Measurements from ENCODE around the gene PTTG1.

PTTG1 gene

GRCh38 chr5:160421625-160422258 lies at the start of gene PTTG1:
TSS of gene PTTG1 (plus strand) at chr5:160421855. CDS start at chr5:160422313, 458 bp downstream.
- peak within 1 kb of the TSS; percentile 92 for H3K4me3 Mint-ChIP-seq
- no peaks in the 10 kb centered on the region for H3K27me3 Mint-ChIP-seq (ENCODE audit: low read depth)
- H3K9me3 Mint-ChIP-seq = no peaks in the 10 kb centered on the region
- peak within 1 kb of the TSS; percentile 93 for H3K27ac Mint-ChIP-seq
- peaks cover 66% of the 10 kb centered on the region for H3K4me1 Mint-ChIP-seq (ENCODE audit: low read depth)
- peaks cover 21% of the 10 kb centered on the region for H3K36me3 Mint-ChIP-seq (ENCODE audit: low read depth)

GRCh38 chr5:160375166-160375565 lies 46.5 kb upstream of the PTTG1 start:
- H3K27ac Mint-ChIP-seq = no peak overlapping the region
- H3K4me3 Mint-ChIP-seq = no peak overlapping the region
- H3K4me1 Mint-ChIP-seq (ENCODE audit: low read depth) = no peaks in the 10 kb centered on the region
- H3K9me3 Mint-ChIP-seq = no peaks in the 10 kb centered on the region
- peaks cover 69% of the 10 kb centered on the region for H3K27me3 Mint-ChIP-seq (ENCODE audit: low read depth)
- H3K36me3 Mint-ChIP-seq (ENCODE audit: low read depth) = no peaks in the 10 kb centered on the region

GRCh38 chr5:160375701-160376100 lies 46.0 kb upstream of the PTTG1 start:
- Mint-ChIP-seq H3K4me3 (no peak overlapping the region), H3K27ac (no peak overlapping the region), H3K4me1 (ENCODE audit: low read depth) (no peaks in the 10 kb centered on the region), H3K9me3 (no peaks in the 10 kb centered on the region), H3K36me3 (ENCODE audit: low read depth) (no peaks in the 10 kb centered on the region), H3K27me3 (ENCODE audit: low read depth) (peaks cover 66% of the 10 kb centered on the region)

- no peaks in the 10 kb centered on the region for H3K4me1 Mint-ChIP-seq (ENCODE audit: low read depth)
- no peak overlapping the region for H3K4me3 Mint-ChIP-seq
- H3K36me3 Mint-ChIP-seq (ENCODE audit: low read depth) = no peaks in the 10 kb centered on the region
- peaks cover 64% of the 10 kb centered on the region for H3K27me3 Mint-ChIP-seq (ENCODE audit: low read depth)
- no peak overlapping the region for H3K27ac Mint-ChIP-seq
- H3K9me3 Mint-ChIP-seq = no peaks in the 10 kb centered on the region
Measured at GRCh38 chr5:160376416-160376815, 45.2 kb upstream of the PTTG1 start.

GRCh38 chr5:160377651-160378050 lies 44.0 kb upstream of the PTTG1 start:
- H3K27ac Mint-ChIP-seq = no peak overlapping the region
- no peaks in the 10 kb centered on the region for H3K36me3 Mint-ChIP-seq (ENCODE audit: low read depth)
- peaks cover 65% of the 10 kb centered on the region for H3K27me3 Mint-ChIP-seq (ENCODE audit: low read depth)
- H3K9me3 Mint-ChIP-seq = no peaks in the 10 kb centered on the region
- no peaks in the 10 kb centered on the region for H3K4me1 Mint-ChIP-seq (ENCODE audit: low read depth)
- H3K4me3 Mint-ChIP-seq = no peak overlapping the region

- Mint-ChIP-seq H3K4me3 (no peak overlapping the region), H3K36me3 (ENCODE audit: low read depth) (no peaks in the 10 kb centered on the region), H3K27ac (no peak overlapping the region), H3K4me1 (ENCODE audit: low read depth) (no peaks in the 10 kb centered on the region), H3K27me3 (ENCODE audit: low read depth) (peaks cover 65% of the 10 kb centered on the region), H3K9me3 (no peaks in the 10 kb centered on the region)
Measured at GRCh38 chr5:160378330-160378729, 43.3 kb upstream of the PTTG1 start.

- H3K9me3 Mint-ChIP-seq = no peaks in the 10 kb centered on the region
Measured at GRCh38 chr5:160379511-160379910, 42.1 kb upstream of the PTTG1 start.

GRCh38 chr5:160380041-160380440 lies 41.6 kb upstream of the PTTG1 start:
- H3K36me3 Mint-ChIP-seq (ENCODE audit: low read depth) = no peaks in the 10 kb centered on the region
- no peak overlapping the region for H3K4me3 Mint-ChIP-seq

More at GRCh38 chr5:160379511-160379910, 42.1 kb upstream of the PTTG1 start:
- H3K27me3 Mint-ChIP-seq (ENCODE audit: low read depth) = peaks cover 57% of the 10 kb centered on the region
- no peaks in the 10 kb centered on the region for H3K36me3 Mint-ChIP-seq (ENCODE audit: low read depth)
- H3K4me1 Mint-ChIP-seq (ENCODE audit: low read depth) = no peaks in the 10 kb centered on the region
- H3K27ac Mint-ChIP-seq = no peak overlapping the region
- H3K4me3 Mint-ChIP-seq = no peak overlapping the region

GRCh38 chr5:160382346-160382745 lies 39.3 kb upstream of the PTTG1 start:
- no peaks in the 10 kb centered on the region for H3K36me3 Mint-ChIP-seq (ENCODE audit: low read depth)
- no peak overlapping the region for H3K4me3 Mint-ChIP-seq
- peaks cover 39% of the 10 kb centered on the region for H3K27me3 Mint-ChIP-seq (ENCODE audit: low read depth)
- H3K9me3 Mint-ChIP-seq = peaks cover 7% of the 10 kb centered on the region
- H3K4me1 Mint-ChIP-seq (ENCODE audit: low read depth) = no peaks in the 10 kb centered on the region
- H3K27ac Mint-ChIP-seq = no peak overlapping the region

More at GRCh38 chr5:160380041-160380440, 41.6 kb upstream of the PTTG1 start:
- H3K9me3 Mint-ChIP-seq = no peaks in the 10 kb centered on the region
- H3K27me3 Mint-ChIP-seq (ENCODE audit: low read depth) = peaks cover 51% of the 10 kb centered on the region
- H3K4me1 Mint-ChIP-seq (ENCODE audit: low read depth) = no peaks in the 10 kb centered on the region
- H3K27ac Mint-ChIP-seq = no peak overlapping the region

- no peaks in the 10 kb centered on the region for H3K4me1 Mint-ChIP-seq (ENCODE audit: low read depth)
- H3K36me3 Mint-ChIP-seq (ENCODE audit: low read depth) = peaks cover 2% of the 10 kb centered on the region
- no peak overlapping the region for H3K4me3 Mint-ChIP-seq
- H3K27me3 Mint-ChIP-seq (ENCODE audit: low read depth) = peaks cover 31% of the 10 kb centered on the region
- no peak overlapping the region for H3K27ac Mint-ChIP-seq
- H3K9me3 Mint-ChIP-seq = peaks cover 16% of the 10 kb centered on the region
Measured at GRCh38 chr5:160384681-160385080, 37.0 kb upstream of the PTTG1 start.

GRCh38 chr5:160385496-160385895 lies 36.2 kb upstream of the PTTG1 start:
- Mint-ChIP-seq H3K27me3 (ENCODE audit: low read depth) (peaks cover 28% of the 10 kb centered on the region), H3K27ac (no peak overlapping the region), H3K4me3 (no peak overlapping the region), H3K36me3 (ENCODE audit: low read depth) (peaks cover 2% of the 10 kb centered on the region), H3K9me3 (peaks cover 16% of the 10 kb centered on the region), H3K4me1 (ENCODE audit: low read depth) (no peaks in the 10 kb centered on the region)

GRCh38 chr5:160387445-160387844 lies 34.2 kb upstream of the PTTG1 start:
- H3K36me3 Mint-ChIP-seq (ENCODE audit: low read depth) = peaks cover 2% of the 10 kb centered on the region
- H3K4me1 Mint-ChIP-seq (ENCODE audit: low read depth) = no peaks in the 10 kb centered on the region
- peaks cover 12% of the 10 kb centered on the region for H3K27me3 Mint-ChIP-seq (ENCODE audit: low read depth)
- no peak overlapping the region for H3K4me3 Mint-ChIP-seq
- no peak overlapping the region for H3K27ac Mint-ChIP-seq
- H3K9me3 Mint-ChIP-seq = peaks cover 16% of the 10 kb centered on the region

- Mint-ChIP-seq H3K9me3 (peaks cover 16% of the 10 kb centered on the region), H3K4me1 (ENCODE audit: low read depth) (no peaks in the 10 kb centered on the region), H3K36me3 (ENCODE audit: low read depth) (peaks cover 2% of the 10 kb centered on the region), H3K27ac (no peak overlapping the region), H3K27me3 (ENCODE audit: low read depth) (peaks cover 4% of the 10 kb centered on the region), H3K4me3 (no peak overlapping the region)
Measured at GRCh38 chr5:160390787-160391696, 30.6 kb upstream of the PTTG1 start.

GRCh38 chr5:160395111-160395510 lies 26.5 kb upstream of the PTTG1 start:
- peaks cover 2% of the 10 kb centered on the region for H3K36me3 Mint-ChIP-seq (ENCODE audit: low read depth)
- no peak overlapping the region for H3K4me3 Mint-ChIP-seq
- H3K27me3 Mint-ChIP-seq (ENCODE audit: low read depth) = no peaks in the 10 kb centered on the region
- H3K27ac Mint-ChIP-seq = no peak overlapping the region
- H3K9me3 Mint-ChIP-seq = no peaks in the 10 kb centered on the region
- H3K4me1 Mint-ChIP-seq (ENCODE audit: low read depth) = peaks cover 12% of the 10 kb centered on the region

- Mint-ChIP-seq H3K4me3 (no peak overlapping the region), H3K27ac (no peak overlapping the region), H3K4me1 (ENCODE audit: low read depth) (peaks cover 15% of the 10 kb centered on the region), H3K36me3 (ENCODE audit: low read depth) (peaks cover 5% of the 10 kb centered on the region), H3K27me3 (ENCODE audit: low read depth) (no peaks in the 10 kb centered on the region), H3K9me3 (no peaks in the 10 kb centered on the region)
Measured at GRCh38 chr5:160397492-160397891, 24.2 kb upstream of the PTTG1 start.

Data from T-helper 1 cell treated with Interleukin-12 subunit alpha and Interleukin-12 subunit beta and Interleukin-4 antibody, amounts not matched to agents 30 μg/mL and 1 μg/mL, for 36 hours (primary cell).